GM21576 (cell line): ENCODE data around the gene SLC39A11.
"Not testable (repeated sequence)": the region's sequence is repeated elsewhere in the genome, so short reads cannot be mapped to it uniquely, and the experiment has no call there.

Experiments
- ATAC-seq: cut with Tn5 transposase; IDR thresholded peaks from one replicate; pipeline ENCODE4 v1.9.1; 2021; ENCODE audit warnings: mild to moderate bottlenecking, moderate library complexity; ENCODE audit not compliant: unreplicated experiment

Gene SLC39A11

DNA sequence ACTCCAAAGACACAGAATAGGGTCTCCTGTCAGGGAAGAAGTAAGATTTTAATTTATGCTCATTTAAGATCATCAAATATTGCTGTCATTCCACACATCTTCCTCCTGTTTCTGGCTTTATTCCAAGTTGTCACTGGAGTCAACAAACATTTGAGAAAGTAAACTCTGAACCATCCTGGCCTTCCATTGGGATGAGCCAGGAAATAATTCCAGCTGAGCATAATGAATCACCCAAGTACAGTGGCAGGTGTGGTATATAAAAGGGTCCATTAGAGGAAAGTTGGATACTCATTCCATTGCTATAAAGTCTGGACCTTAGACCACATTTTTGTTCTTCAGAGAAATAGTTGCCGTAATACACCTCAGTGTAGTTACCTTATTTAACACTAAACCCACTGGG is 246.1 kb downstream of the SLC39A11 start:
- ATAC-seq = no peak

DNA sequence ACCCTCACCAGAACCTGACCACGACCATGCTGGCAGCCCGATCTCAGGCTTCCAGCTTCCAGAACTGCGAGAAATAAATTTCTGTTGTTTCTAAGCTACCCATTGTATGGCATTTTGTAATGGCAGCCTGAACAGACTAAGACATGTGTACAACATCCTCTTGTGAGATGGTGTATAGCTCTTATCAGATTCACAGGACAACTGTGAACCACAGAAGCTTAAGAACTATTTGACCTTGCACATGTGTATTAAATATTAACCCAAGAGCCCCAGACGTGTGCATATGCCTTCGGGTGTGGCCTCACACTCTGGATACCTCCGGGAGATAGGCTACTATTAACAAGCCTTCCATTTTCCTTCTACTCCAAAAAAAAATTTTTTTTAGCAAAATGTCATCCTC is 248.9 kb downstream of the SLC39A11 start:
- no peak for ATAC-seq

DNA sequence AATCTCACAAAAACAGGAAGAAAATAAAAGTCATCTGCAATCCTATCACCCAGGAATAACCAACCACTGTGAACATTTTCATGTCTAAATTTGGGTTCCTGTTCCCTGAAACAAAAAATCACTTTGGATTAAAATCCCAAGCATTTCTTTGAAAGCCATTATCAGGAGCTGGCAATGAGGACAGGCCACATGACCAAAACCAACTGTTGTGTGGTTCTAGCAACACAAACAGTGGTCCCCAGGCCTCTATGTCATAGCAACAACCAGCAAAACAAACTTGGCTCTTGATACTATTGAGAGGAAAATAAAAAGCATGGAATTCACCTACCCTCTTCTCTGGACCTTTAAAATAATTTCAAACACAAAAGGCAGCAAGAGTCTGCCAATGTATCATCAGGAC is 252.5 kb downstream of the SLC39A11 start:
- ATAC-seq = no peak

- ATAC-seq = no peak
These were observed 253.3 kb downstream of the SLC39A11 start for GRCh38 chr17:72839131-72839725.

DNA sequence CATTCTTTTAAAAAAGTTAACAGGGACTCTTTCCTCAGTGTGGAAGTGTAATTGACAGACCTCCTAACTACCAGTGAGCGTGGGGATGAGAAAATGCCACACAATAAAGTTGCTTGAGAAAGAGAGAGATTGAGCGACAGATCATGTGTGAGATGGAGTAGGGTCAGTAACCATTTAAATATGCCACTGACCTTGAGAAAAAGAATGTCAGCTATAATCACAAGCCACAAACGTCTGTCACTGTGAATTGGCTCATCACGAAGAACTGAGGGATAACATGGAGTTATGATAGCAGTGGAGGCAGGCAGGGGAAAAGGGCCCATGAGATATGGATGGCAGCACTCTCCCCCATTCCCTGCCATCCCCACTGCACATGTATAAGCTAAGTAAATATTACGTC is 253.9 kb downstream of the SLC39A11 start:
- ATAC-seq = no peak

- no peak for ATAC-seq
These were observed 254.4 kb downstream of the SLC39A11 start for GRCh38 chr17:72838068-72838467.

DNA sequence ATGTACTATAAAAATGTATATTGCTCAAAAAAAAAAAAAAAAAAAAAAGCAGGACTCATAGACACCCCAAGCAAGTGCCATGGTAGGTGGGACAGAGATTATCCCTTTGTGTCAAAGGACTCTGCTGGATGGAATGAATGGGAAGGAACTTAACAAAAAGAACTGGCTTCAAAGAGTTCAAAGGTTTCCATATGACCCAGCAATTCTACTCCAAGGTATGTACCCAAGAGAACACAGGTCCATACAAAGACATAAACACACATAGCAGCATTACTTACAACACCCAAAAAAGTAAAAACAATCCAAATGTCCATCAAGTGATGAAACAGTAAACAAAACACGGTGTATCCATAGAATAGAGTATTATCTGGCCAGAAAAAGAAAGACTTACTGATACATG is 255.2 kb downstream of the SLC39A11 start:
- ATAC-seq = no peak

DNA sequence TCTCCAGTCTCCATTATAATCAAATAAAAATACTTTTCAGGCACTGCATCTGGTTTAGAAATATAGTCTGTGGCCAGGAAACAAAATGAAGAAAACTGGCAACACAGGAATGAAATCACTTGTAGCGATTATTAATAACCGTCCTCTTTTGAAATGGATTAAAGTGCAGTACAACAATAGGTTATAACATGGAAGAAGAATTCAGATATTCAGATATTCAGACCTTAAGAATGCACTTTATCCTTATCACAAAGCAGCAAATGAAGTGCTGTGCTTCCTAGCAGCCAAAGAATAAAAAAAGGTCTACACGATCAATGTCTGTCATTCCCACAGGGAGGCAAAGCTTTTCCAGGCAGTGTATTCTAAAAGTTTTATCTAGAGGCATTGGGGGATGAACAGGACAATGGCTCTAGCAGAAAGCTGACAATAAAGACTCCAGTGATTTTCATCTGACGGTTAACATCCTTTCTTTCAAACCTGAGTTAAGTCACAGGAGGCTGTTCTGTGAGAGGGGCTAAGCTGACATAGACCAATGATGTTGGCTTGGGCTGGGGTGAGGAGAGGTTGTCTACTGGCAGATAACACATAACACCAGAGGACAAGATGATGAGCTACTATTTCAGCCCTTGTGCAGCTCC is 259.2 kb downstream of the SLC39A11 start:
- no peak for ATAC-seq

- no peak for ATAC-seq
These were observed 260.2 kb downstream of the SLC39A11 start for GRCh38 chr17:72832306-72832705.

- ATAC-seq = no peak
These were observed 262.6 kb downstream of the SLC39A11 start for GRCh38 chr17:72829883-72830282.

DNA sequence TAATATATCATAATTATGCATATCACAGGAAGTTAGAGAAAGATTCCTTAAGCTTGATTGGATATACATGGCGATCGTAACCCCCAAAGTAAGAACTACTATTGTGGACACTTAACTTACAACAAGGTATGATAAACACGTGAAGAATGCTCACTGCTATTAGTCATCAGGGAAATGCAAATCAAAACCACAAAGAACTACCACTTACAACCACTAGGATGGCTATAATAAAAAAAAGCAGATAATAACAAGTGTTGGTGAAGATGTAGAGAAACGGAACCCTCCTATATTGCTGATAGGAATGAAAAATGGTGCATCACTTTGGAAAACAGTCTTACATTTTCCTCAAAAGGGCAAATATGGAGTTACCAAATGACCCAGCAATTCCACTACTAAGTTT is 265.9 kb downstream of the SLC39A11 start:
- no peak for ATAC-seq

DNA sequence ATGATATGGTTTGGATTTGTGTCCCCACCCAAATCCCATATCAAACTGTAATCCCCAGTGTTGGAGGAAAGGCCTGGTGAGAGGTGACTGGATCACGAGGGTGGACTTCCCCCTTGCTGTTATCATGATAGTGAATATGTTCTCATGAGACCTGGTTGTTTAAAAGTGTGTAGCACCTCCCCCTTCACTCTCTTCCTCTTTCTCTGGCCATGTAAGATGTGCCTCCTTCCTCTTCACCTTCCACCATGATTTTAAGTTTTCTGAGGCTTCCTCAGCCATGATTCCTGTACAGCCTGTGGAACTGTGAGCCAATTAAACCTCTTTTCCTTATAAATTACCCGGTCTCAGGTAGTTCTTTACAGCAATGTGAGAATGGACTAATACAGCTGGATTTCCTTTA is 266.4 kb downstream of the SLC39A11 start:
- ATAC-seq = not testable (repeated sequence)

DNA sequence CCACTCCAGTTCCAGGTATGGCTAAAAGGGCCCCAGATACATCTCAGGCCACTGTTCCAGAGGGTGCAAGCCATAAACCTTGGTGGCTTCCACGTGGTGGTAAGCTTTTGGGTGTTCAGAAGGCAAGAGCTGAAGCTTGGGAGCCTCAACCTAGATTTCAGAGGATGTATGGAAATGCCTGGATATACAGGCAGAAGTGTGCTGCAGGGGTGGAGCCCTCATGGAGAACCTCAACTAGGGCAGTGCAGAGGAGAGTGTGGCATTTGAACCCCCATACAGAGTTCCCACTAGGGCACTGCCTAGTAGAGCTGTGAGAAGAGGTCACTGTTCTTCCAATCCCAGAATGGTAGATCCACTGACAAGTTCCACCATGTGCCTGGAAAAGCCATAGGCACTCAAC is 267.3 kb downstream of the SLC39A11 start:
- no peak for ATAC-seq

GRCh38 chr17:72824267-72824666 is 268.2 kb downstream of the SLC39A11 start:
- ATAC-seq = not testable (repeated sequence)

- no peak for ATAC-seq
These were observed 270.0 kb downstream of the SLC39A11 start for GRCh38 chr17:72822358-72823023.

- ATAC-seq = no peak
These were observed 276.1 kb downstream of the SLC39A11 start for GRCh38 chr17:72816406-72816805.

DNA sequence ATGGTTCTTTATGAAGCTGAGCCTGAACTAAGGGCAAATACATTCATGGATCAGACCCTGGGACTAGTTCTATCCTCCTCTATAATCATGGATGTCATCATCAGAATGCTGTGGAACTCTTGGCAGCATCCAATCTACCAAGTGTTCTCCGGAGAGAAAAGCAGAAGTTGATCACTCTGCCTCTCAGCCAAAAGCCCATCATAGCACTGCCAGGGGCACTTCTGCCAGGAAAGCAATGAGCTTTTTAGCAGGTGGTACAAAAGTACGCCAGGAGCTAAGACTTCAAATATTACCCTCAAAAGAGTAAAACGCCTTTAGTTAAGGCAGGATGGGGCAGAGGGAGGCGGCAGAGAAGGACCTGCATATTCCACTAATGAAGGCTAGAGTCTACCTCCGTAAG is 279.0 kb downstream of the SLC39A11 start:
- no peak for ATAC-seq

DNA sequence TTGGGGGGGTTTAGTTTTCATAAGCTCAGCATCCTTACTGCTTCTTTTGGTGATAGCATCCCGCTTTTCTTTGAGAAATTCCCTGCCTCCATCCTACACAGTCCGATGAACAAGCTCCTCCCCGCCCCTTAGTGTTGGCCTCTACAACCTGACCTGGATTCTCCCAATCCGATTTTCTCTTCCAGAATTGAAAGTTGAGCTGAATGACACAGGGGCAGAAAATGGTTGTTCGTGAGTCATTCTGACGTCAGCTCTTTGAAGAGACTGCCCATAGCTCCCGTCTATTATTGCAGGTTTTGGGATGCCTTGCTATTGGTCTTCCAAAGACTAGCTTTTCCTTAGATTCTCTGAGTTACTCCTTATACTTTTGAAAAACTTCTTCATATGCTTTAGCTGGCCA is 279.7 kb downstream of the SLC39A11 start:
- ATAC-seq = no peak

- no peak for ATAC-seq
These were observed 280.4 kb downstream of the SLC39A11 start for GRCh38 chr17:72811976-72812687.

DNA sequence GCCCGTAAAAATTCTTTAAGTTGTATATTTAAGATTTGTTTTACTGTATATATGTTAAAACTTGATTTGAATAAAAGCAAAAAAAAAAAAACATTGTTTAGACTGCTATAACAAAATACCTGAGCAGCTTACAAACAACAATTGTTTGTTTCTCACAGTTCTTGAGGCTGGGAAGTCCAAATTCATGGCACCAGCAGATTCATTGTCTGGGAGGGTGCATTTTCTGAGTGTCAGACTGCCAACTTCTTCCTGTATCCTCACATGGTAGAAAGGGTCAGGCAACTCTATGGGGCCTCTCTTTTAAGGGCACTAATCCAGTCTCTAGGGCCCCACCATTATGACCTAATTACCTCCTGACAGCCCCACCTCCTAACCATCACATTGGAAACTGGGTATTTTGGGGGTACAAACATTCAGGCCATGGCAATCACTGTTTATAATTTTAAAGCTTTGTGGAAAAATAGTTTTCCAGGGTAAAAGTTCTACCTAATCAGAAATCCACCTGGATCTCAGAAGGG is 281.4 kb downstream of the SLC39A11 start:
- no peak for ATAC-seq

- ATAC-seq = no peak
These were observed 286.5 kb downstream of the SLC39A11 start for GRCh38 chr17:72806011-72806410.
